Nucleus accumbens (tissue), 56 donors: ENCODE results near the gene PHF21B.
A peak's percentile ranks its signal among the peaks of the same experiment; 100 is the strongest.
"Not testable (repeated sequence)": the region's sequence is repeated elsewhere in the genome, so short reads cannot be mapped to it uniquely, and the experiment has no call there.

Experiments
- DNase-seq, 56 donors: peaks; one replicate each; lab custom pipeline; 2025; lab: John Stamatoyannopoulos, UW

Gene PHF21B

GRCh38 chr22:45009606-45010531, at the start of gene PHF21B:
Gene PHF21B, minus strand, starts transcription at chr22:45010005. Its CDS starts 456 bp downstream, at chr22:45009549.
- DNase-seq = peak in 50 of 56 donors; percentile 15 to 89 (median 56)

DNA sequence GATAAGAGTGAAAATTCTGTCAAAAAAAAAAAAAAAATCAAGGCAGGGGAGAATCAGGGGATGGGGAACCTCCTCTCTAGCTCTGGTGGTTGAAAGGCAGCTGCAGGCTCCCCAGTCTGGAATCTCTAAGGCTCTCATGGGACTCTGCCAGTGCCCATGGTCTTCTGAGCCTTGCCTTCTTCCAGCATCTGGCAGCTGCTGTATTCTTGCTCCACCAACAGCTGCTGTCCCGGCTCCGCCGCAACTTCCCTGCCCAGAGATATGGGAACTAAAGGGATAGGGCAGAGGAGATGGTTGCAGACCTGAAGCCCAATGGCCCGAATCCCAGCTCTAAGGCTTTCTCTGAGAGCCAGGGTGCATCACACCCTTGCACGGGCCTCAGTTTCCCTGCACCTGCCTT, 49.5 kb upstream of the PHF21B start:
- no peak for DNase-seq

GRCh38 chr22:45058622-45058912, 48.8 kb upstream of the PHF21B start:
- DNase-seq = no peak

DNA sequence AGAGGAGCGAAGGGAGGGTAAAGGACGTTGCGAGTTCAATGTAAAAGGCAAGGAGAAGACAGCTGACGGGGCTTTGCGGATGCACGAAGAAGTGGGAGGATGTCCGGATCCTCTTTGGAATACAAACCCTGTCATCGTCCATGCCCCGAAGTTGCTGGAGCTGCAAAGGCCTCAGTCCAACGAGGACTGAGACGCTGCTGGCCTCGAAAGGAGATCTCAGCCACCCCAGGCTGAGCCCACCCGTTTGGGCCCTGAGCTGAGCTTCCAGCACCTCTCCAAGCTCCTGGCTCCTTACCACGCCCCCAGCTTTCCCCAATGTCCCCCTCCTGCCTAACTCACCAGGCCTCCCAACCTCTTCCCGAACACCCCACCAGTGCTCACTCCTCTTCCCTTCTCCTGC, 46.1 kb upstream of the PHF21B start:
- no peak for DNase-seq

DNA sequence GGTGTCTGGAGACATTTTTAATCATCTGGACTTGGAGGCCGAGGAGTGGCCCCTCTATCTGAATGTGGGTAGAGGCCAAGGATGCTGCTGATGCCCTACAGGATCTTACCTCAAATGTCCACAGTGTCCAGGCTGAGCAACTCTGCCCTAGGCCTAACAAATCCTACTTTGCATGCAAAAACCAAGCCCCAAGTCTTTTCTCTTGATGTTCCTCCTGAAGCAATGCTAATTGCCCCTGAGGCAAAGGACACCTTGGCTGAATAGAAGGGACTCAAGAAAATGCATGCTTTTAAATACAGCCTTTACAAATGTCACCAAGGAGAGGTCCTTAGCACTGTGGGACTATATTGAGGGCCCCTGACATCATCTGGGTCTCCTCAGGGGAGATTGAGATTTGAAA, 43.8 kb upstream of the PHF21B start:
- no peak for DNase-seq

DNA sequence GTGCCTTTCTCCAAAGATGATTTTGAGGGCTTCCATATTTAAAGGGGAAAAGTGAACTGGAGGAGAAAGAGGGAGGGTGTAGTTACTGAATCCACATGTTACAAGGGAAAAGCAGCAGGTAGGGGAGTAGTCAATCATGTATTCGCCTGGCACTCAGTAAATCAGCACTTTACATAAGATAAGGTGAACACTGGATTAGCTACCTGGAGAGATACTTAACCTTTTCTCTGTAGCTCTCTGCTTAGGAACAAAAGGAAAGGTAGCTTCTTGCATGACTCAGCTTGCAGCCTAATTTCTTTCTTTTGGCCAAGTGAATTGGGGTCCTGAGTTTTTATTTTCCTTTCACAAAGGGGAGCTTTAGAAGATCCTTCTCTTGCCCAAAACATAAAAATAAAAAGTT, 43.3 kb upstream of the PHF21B start:
- no peak for DNase-seq

GRCh38 chr22:45052665-45053064, 42.9 kb upstream of the PHF21B start:
- not testable (repeated sequence) for DNase-seq

- no peak for DNase-seq
Measured at GRCh38 chr22:45051946-45052345, 42.1 kb upstream of the PHF21B start.

- no peak for DNase-seq
Measured at GRCh38 chr22:45051419-45051818, 41.6 kb upstream of the PHF21B start.

DNA sequence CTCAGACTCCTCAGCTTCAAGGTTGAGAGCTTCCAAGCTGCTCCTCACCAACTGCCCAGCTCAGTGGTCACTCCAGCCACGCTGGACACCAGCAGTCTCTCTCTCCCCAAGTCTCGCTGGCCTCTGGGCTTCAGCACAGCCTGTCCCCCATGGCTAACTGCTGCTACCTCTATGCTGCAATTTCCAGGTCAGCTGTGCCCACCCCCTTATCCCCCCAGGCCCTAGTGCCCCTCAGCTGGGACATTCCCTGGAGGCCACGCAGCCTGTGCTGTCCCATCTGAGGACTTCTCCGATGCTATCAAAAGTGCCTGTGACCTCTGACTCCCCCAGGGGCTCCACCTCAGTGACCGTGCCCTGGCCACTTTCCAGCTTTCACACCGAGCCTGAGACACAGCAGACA, 37.5 kb upstream of the PHF21B start:
- DNase-seq = no peak

DNA sequence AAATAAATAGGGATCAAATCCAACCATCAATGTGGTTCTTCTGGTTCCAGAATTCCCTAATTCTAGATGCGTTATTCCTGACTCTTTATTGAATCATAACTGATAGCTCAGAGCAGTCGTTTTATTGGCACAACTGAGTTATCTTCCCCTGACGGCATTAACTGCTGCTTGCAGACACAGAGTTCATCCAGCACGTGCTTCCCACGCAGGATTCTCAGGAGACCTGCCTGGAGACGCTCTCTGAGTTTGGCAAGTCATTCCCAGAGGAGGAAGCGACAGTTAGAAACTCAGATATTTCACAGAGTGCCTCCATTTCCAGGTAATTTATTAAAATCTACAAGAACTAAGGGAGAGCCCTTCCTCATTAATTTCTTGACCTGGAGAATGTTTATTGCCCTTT, 35.4 kb upstream of the PHF21B start:
- DNase-seq = peak in 6 of 56 donors; percentile 2 to 16 (median 12)

DNA sequence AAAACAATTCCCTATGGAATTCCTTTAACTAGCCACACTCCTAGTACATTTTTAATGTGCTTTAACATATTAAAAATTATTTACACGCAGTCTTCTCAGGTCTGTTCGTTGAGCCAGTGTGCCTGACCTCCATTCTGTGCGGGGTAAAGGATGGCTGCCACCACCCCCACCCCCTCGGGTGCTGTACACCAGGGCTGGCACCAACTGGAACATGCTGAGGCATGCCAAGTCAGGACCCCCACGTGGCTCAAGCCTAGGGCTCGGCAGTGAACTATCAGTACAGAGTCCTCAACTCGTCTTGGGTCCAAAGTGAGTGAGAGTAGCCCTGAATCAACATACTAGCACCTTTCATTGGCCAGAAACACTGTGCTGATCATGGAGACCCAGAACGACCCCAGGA, 32.5 kb upstream of the PHF21B start:
- no peak for DNase-seq

- DNase-seq = no peak
Measured at GRCh38 chr22:45039133-45039532, 29.3 kb upstream of the PHF21B start.

DNA sequence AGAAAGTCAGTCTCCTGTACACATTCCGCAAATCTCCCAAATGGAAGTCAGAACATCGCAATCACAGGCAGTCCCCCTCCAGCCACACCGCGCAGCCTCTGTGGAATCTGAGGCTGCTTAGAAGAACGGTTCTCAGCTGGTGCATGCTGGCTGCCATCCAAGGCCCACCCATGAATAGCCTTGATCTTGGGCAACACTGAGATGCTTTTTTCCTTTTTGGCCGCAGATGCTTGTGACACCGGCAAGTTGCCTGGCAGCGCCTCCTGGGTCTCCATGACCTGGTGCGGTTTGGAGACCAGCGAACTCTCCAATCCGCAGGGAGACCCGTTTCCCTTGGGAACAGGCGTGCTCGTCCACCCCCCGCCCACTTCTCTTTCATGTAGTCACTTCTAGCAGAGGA, 26.3 kb upstream of the PHF21B start:
- peak in 32 of 56 donors; percentile 1 to 58 (median 16) for DNase-seq

GRCh38 chr22:45034821-45035220, 25.0 kb upstream of the PHF21B start:
- no peak for DNase-seq

GRCh38 chr22:45034156-45034555, 24.4 kb upstream of the PHF21B start:
- no peak for DNase-seq

- no peak for DNase-seq
Measured at GRCh38 chr22:45033136-45033535, 23.3 kb upstream of the PHF21B start.

- no peak for DNase-seq
Measured at GRCh38 chr22:45031629-45032403, 22.0 kb upstream of the PHF21B start.

GRCh38 chr22:45029501-45029900, 19.7 kb upstream of the PHF21B start:
- no peak for DNase-seq

DNA sequence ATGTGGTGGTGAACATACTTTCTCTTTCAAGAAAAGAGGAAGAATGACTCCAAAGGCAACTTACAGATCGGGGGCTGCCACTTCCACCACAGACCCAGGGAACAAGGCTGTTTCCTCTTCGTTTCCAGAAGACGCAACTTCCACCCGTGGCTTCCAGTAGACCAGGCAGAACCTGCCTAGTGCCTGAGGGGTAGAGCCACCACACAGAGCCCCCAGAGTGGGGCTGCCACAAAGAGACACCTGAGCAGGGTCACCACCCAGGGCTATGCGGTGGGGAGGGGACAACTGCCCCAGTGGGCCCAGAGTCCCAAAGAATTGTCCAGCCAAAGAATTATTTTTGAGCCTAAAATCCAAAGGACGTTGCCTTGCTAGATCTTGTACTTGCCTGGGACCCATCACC, 16.7 kb upstream of the PHF21B start:
- DNase-seq = no peak

DNA sequence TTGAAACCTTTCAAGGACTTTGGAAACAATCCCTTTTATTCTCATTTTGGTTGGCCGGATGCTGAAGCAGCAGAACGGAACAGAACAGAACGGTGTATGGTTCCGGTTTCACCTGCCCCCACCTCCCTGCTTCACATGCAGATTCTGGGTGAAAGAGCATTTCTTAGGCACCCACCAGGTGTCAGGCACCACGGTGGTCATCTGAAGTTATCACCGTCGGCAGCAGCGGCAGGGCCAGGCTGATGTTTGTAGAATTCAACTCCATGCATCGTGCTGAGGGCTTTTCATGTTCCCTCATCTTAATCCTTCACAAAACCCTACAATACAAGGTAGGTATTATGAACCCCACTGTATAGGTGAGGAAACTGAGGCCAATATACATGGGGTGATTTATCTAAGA, 13.6 kb upstream of the PHF21B start:
- DNase-seq = no peak
